DND-41 (cell line): ENCODE measurements around the gene SYNE3.

ENCODE experiments used
- CTCF ChIP-seq: IDR thresholded peaks from 2 replicates; pipeline ENCODE4 v1.5.1; 2012; ENCODE audit warnings: borderline replicate concordance, low read length, moderate library complexity, mild to moderate bottlenecking; ENCODE audit not compliant: poor library complexity, severe bottlenecking; ENCODE audit errors: extremely low read depth
- EZH2 ChIP-seq: IDR thresholded peaks from 3 replicates; pipeline ENCODE4 v1.6.1; 2012; ENCODE audit warnings: borderline replicate concordance, low read depth, mild to moderate bottlenecking, moderate library complexity, low read length, inconsistent platforms; ENCODE audit not compliant: severe bottlenecking

GRCh38 chr14:95467657-95468056, 48.8 kb downstream of the SYNE3 start:
- TF ChIP-seq EZH2 = no peak
- TF ChIP-seq CTCF = no peak
